GM23338 (cell line): ENCODE results near the gene RRP9.

Source experiments
- CREB1 ChIP-seq: fragments of 250-450 bp; sonication (Bioruptor Pico); IDR thresholded peaks from 2 replicates; pipeline ENCODE4 v1.5.0; 2020; ENCODE audit warnings: low read depth, mild to moderate bottlenecking, moderate library complexity
- ETS1 ChIP-seq: IDR thresholded peaks from 2 replicates; pipeline ENCODE4 v1.6.1; 2016; ENCODE audit warnings: antibody characterized with exemption
- EZH2 ChIP-seq: fragments of 200-600 bp; sonication (generic); IDR thresholded peaks from one replicate; pipeline ENCODE4 v1.8.0; 2017; ENCODE audit warnings: antibody characterized with exemption, mild to moderate bottlenecking, low read depth; ENCODE audit not compliant: unreplicated experiment
- EZH2phosphoT487 ChIP-seq: fragments of 200-600 bp; sonication (generic); IDR thresholded peaks from one replicate; pipeline ENCODE4 v1.8.1; 2018; ENCODE audit warnings: antibody characterized with exemption; ENCODE audit not compliant: unreplicated experiment
- JUNB ChIP-seq: IDR thresholded peaks from one replicate; pipeline ENCODE4 v1.6.1; 2016; ENCODE audit warnings: antibody characterized with exemption; ENCODE audit not compliant: unreplicated experiment
- NANOG ChIP-seq: IDR thresholded peaks from 2 replicates; pipeline ENCODE4 v1.6.1; 2016; ENCODE audit warnings: antibody characterized with exemption, borderline replicate concordance
- POLR2AphosphoS5 ChIP-seq: IDR thresholded peaks from 2 replicates; pipeline ENCODE4 v1.6.1; 2016; ENCODE audit warnings: antibody characterized with exemption, low read depth
- STAT1 ChIP-seq: IDR thresholded peaks from one replicate; pipeline ENCODE4 v1.6.1; 2016; ENCODE audit warnings: antibody characterized with exemption; ENCODE audit not compliant: unreplicated experiment
- ZNF114 ChIP-seq: fragments of 250-450 bp; sonication (Bioruptor Pico); IDR thresholded peaks from 2 replicates; pipeline ENCODE4 v1.5.0; 2020; ENCODE audit warnings: mild to moderate bottlenecking, moderate library complexity
- ZNF331 ChIP-seq: fragments of 250-450 bp; sonication (Bioruptor Pico); IDR thresholded peaks from 2 replicates; pipeline ENCODE4 v1.5.0; 2020; ENCODE audit warnings: low read depth, mild to moderate bottlenecking, moderate library complexity
- ZNF462 ChIP-seq: fragments of 250-450 bp; sonication (Bioruptor Pico); IDR thresholded peaks from 2 replicates; pipeline ENCODE4 v1.5.0; 2020; ENCODE audit warnings: mild to moderate bottlenecking, moderate library complexity
- TF ChIP-seq, protein P1 (sequence below), 2 experiments: fragments of 200-600 bp in 1 of 2; sonication (generic) in 1 of 2; conservative IDR thresholded peaks; 2 replicates each; pipeline versions ENCODE4 v1.5.1 to v1.6.1; 2016 to 2017; ENCODE audit warnings: antibody characterized with exemption in 2 of 2, low read depth in 2 of 2, mild to moderate bottlenecking in 2 of 2, moderate library complexity in 1 of 2
- TF ChIP-seq, protein P2 (sequence below): IDR thresholded peaks from one replicate; pipeline ENCODE4 v1.6.1; 2018; ENCODE audit warnings: antibody characterized with exemption; ENCODE audit not compliant: unreplicated experiment

- TF ChIP-seq, protein P1, sequence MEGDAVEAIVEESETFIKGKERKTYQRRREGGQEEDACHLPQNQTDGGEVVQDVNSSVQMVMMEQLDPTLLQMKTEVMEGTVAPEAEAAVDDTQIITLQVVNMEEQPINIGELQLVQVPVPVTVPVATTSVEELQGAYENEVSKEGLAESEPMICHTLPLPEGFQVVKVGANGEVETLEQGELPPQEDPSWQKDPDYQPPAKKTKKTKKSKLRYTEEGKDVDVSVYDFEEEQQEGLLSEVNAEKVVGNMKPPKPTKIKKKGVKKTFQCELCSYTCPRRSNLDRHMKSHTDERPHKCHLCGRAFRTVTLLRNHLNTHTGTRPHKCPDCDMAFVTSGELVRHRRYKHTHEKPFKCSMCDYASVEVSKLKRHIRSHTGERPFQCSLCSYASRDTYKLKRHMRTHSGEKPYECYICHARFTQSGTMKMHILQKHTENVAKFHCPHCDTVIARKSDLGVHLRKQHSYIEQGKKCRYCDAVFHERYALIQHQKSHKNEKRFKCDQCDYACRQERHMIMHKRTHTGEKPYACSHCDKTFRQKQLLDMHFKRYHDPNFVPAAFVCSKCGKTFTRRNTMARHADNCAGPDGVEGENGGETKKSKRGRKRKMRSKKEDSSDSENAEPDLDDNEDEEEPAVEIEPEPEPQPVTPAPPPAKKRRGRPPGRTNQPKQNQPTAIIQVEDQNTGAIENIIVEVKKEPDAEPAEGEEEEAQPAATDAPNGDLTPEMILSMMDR (conservative IDR thresholded peaks at IDR 0.05; ENCODE audit: low read depth in 2 of 2), result no peak
- TF ChIP-seq EZH2phosphoT487 (no peak), POLR2AphosphoS5 (no peak), CREB1 (no peak), JUNB (no peak), EZH2 (no peak), ZNF331 (no peak), ETS1 (no peak), ZNF114 (CRISPR knock-in tag) (no peak), STAT1 (no peak), ZNF462 (CRISPR knock-in tag) (no peak), NANOG (no peak)
- TF ChIP-seq, protein P2, sequence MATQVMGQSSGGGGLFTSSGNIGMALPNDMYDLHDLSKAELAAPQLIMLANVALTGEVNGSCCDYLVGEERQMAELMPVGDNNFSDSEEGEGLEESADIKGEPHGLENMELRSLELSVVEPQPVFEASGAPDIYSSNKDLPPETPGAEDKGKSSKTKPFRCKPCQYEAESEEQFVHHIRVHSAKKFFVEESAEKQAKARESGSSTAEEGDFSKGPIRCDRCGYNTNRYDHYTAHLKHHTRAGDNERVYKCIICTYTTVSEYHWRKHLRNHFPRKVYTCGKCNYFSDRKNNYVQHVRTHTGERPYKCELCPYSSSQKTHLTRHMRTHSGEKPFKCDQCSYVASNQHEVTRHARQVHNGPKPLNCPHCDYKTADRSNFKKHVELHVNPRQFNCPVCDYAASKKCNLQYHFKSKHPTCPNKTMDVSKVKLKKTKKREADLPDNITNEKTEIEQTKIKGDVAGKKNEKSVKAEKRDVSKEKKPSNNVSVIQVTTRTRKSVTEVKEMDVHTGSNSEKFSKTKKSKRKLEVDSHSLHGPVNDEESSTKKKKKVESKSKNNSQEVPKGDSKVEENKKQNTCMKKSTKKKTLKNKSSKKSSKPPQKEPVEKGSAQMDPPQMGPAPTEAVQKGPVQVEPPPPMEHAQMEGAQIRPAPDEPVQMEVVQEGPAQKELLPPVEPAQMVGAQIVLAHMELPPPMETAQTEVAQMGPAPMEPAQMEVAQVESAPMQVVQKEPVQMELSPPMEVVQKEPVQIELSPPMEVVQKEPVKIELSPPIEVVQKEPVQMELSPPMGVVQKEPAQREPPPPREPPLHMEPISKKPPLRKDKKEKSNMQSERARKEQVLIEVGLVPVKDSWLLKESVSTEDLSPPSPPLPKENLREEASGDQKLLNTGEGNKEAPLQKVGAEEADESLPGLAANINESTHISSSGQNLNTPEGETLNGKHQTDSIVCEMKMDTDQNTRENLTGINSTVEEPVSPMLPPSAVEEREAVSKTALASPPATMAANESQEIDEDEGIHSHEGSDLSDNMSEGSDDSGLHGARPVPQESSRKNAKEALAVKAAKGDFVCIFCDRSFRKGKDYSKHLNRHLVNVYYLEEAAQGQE, result no peak
Measured at GRCh38 chr3:51935886-51936755, 5.6 kb downstream of the RRP9 start.
